Endothelial cell (in vitro differentiated cells): ENCODE measurements around the gene GABBR2. TPM values are rescaled to one million over a fixed set of nuclear protein-coding genes. Genes with fewer than 3 reads are reported as not detected.

Experiments used
- DNase-seq: peaks from one replicate; pipeline ENCODE4 v3.0.0; 2021; ENCODE audit warnings: low spot score
- H3K27ac Mint-ChIP-seq: one replicate; pipeline ENCODE4 v1.8.0; 2021; ENCODE audit warnings: mixed read lengths, inconsistent platforms; ENCODE audit not compliant: unreplicated experiment
- H3K27me3 Mint-ChIP-seq: one replicate; pipeline ENCODE4 v1.8.0; 2021; ENCODE audit warnings: mild to moderate bottlenecking, moderate library complexity, mixed read lengths, inconsistent platforms; ENCODE audit not compliant: unreplicated experiment
- H3K36me3 Mint-ChIP-seq: one replicate; pipeline ENCODE4 v1.8.0; 2021; ENCODE audit warnings: mild to moderate bottlenecking, low read depth, mixed read lengths, inconsistent platforms; ENCODE audit not compliant: unreplicated experiment
- H3K4me1 Mint-ChIP-seq: one replicate; pipeline ENCODE4 v1.8.0; 2021; ENCODE audit warnings: mild to moderate bottlenecking, mixed read lengths, inconsistent platforms; ENCODE audit not compliant: unreplicated experiment
- H3K4me3 Mint-ChIP-seq: one replicate; pipeline ENCODE4 v1.8.0; 2021; ENCODE audit warnings: mild to moderate bottlenecking, mixed read lengths, inconsistent platforms; ENCODE audit not compliant: unreplicated experiment
- H3K9me3 Mint-ChIP-seq: one replicate; pipeline ENCODE4 v1.8.0; 2021; ENCODE audit warnings: mixed read lengths, inconsistent platforms; ENCODE audit not compliant: unreplicated experiment
- CTCF ChIP-seq: fragments of 200-600 bp; sonication (generic); IDR thresholded peaks from one replicate; pipeline ENCODE4 v1.5.0; 2021; ENCODE audit warnings: antibody characterized with exemption; ENCODE audit not compliant: unreplicated experiment
- total RNA-seq: library from RNA; stranded (reverse); fragmentation: NEBNext Ultra II Directional; extraction: Animal tissue kit (Norgen Biotek cat#: 25700); gene quantifications from one replicate; pipeline ENCODE4 v1.2.1, GENCODE V29; 2021; ENCODE audit not compliant: unreplicated experiment

GABBR2 gene
- total RNA-seq, 1 donor from 2014 or later, result 0.46 TPM

- H3K36me3 Mint-ChIP-seq, result peaks cover 3% of the 10 kb centered on the region
- H3K27ac Mint-ChIP-seq, result no peak overlapping the region
- H3K4me1 Mint-ChIP-seq, result peaks cover 7% of the 10 kb centered on the region
- DNase-seq, result no peak
- TF ChIP-seq CTCF, result no peak
- no peaks in the 10 kb centered on the region for H3K9me3 Mint-ChIP-seq
- H3K27me3 Mint-ChIP-seq, result no peaks in the 10 kb centered on the region
- H3K4me3 Mint-ChIP-seq, result no peak overlapping the region
Measured at GRCh38 chr9:98370300-98370975, 338.3 kb downstream of the GABBR2 start.

GRCh38 chr9:98369896-98370295, 338.8 kb downstream of the GABBR2 start:
- H3K4me1 Mint-ChIP-seq, result peaks cover 4% of the 10 kb centered on the region
- H3K36me3 Mint-ChIP-seq, result no peaks in the 10 kb centered on the region
- H3K9me3 Mint-ChIP-seq, result peaks cover 4% of the 10 kb centered on the region
- no peak overlapping the region for H3K27ac Mint-ChIP-seq
- H3K4me3 Mint-ChIP-seq, result no peak overlapping the region
- no peak for DNase-seq
- H3K27me3 Mint-ChIP-seq, result no peaks in the 10 kb centered on the region
- no peak for TF ChIP-seq CTCF

GRCh38 chr9:98369471-98369870, 339.3 kb downstream of the GABBR2 start:
- Mint-ChIP-seq H3K27ac (no peak overlapping the region), H3K4me3 (no peak overlapping the region), H3K27me3 (no peaks in the 10 kb centered on the region), H3K36me3 (no peaks in the 10 kb centered on the region), H3K4me1 (peaks cover 2% of the 10 kb centered on the region), H3K9me3 (peaks cover 4% of the 10 kb centered on the region)
- no peak for DNase-seq
- TF ChIP-seq CTCF, result no peak

- H3K27me3 Mint-ChIP-seq, result no peaks in the 10 kb centered on the region
- H3K36me3 Mint-ChIP-seq, result no peaks in the 10 kb centered on the region
- no peaks in the 10 kb centered on the region for H3K4me1 Mint-ChIP-seq
- peaks cover 4% of the 10 kb centered on the region for H3K9me3 Mint-ChIP-seq
- TF ChIP-seq CTCF, result no peak
- no peak overlapping the region for H3K4me3 Mint-ChIP-seq
- H3K27ac Mint-ChIP-seq, result no peak overlapping the region
- no peak for DNase-seq
Measured at GRCh38 chr9:98369066-98369425, 339.7 kb downstream of the GABBR2 start.

GRCh38 chr9:98368366-98369065, 340.2 kb downstream of the GABBR2 start:
- Mint-ChIP-seq H3K27me3 (no peaks in the 10 kb centered on the region), H3K36me3 (no peaks in the 10 kb centered on the region), H3K27ac (no peak overlapping the region), H3K9me3 (peaks cover 4% of the 10 kb centered on the region), H3K4me1 (no peaks in the 10 kb centered on the region), H3K4me3 (no peak overlapping the region)
- no peak for DNase-seq
- TF ChIP-seq CTCF, result no peak
